ENCODE results near the gene MATCAP1. TPM values are rescaled to one million over a fixed set of nuclear protein-coding genes. Genes with fewer than 3 reads are reported as not detected.

MATCAP1 gene
- total and polyA plus RNA-seq, 2 of the 13 experiments (the other 11 are each of a cell fraction or from before 2014, with no cell fraction given): 11.2 to 24.5 TPM

GRCh38 chr16:67193536-67193935 is 9.8 kb upstream of the MATCAP1 start:
- no peak for DNase-seq (ENCODE audit: low spot score)
- BruUV-seq (replicated peaks): no TSS peak
- ATAC-seq: no peak
- Histone ChIP-seq H3K79me2 (ENCODE audit: insufficient read depth, low read length) (peaks cover 21% of the 10 kb centered on the region), H3K4me2 (ENCODE audit: low read depth, low read length) (peak overlapping the region; percentile 97), H3K36me3 (replicated peaks in 1 of 2; ENCODE audit: control insufficient read depth in 1 of 2, insufficient read depth in 2 of 2, low read length in 2 of 2) (peaks cover 32 to 50% of the 10 kb centered on the region in 2 experiments), H3K4me3 (replicated peaks in 1 of 3; ENCODE audit: insufficient read depth in 1 of 3, low read depth in 2 of 3, low read length in 3 of 3) (peak overlapping the region; percentile 84 to 99 (median 97)), H2AFZ (ENCODE audit: low read length) (no peak overlapping the region), H4K20me1 (ENCODE audit: insufficient read depth, low read length) (no peaks in the 10 kb centered on the region; the same call in 1 of the 2 replicates), H3K9ac (ENCODE audit: insufficient read depth, low read depth, low read length) (peak overlapping the region; percentile 98), H3K4me1 (ENCODE audit: insufficient read depth, low read length) (peaks cover 38% of the 10 kb centered on the region), H3K27me3 (ENCODE audit: control insufficient read depth in 1 of 2, insufficient read depth in 2 of 2, low read length in 2 of 2) (peaks cover 2 to 12% of the 10 kb centered on the region in 2 experiments; a peak in 2 of 5 replicates), H3K9me3 (ENCODE audit: low read length) (no peaks in the 10 kb centered on the region), H3K27ac (ENCODE audit: extremely low read length, insufficient read depth, low read length) (no peak overlapping the region)
- no peak for FAIRE-seq
- in situ Hi-C loops (cut with HindIII; ENCODE audit: extremely low pct_ligation_motif_present, low pct_unique_long_range_greater_than_20kb) (no loop called here), intact Hi-C loops (cut with micrococcal nuclease; ENCODE audit: unreplicated experiment) (loop anchor here (2.0 kb wide), 1 partner anchor 53 kb away; the partner anchor contains the start of gene FHOD1)
- no peak for TF ChIP-seq SMAD9 (CRISPR knock-in tag; IDR thresholded peaks at IDR 0.05)
- no peak for TF ChIP-seq ZFYVE20 (CRISPR knock-in tag; IDR thresholded peaks at IDR 0.05; ENCODE audit: borderline replicate concordance, low read depth)
- TF ChIP-seq ZNF691 (CRISPR knock-in tag; IDR thresholded peaks at IDR 0.05; ENCODE audit: borderline replicate concordance, low read depth): no peak
- TF ChIP-seq RORA (CRISPR knock-in tag; IDR thresholded peaks at IDR 0.05): no peak
- no peak for TF ChIP-seq MNT (IDR thresholded peaks at IDR 0.05)
- no peak for TF ChIP-seq ATRX (CRISPR knock-in tag; IDR thresholded peaks at IDR 0.05; ENCODE audit: borderline replicate concordance)
- 0 out of 2 replicates have a peak, but pooled peaks have one; percentile 36 for TF ChIP-seq ZNF280D (CRISPR knock-in tag; IDR thresholded peaks at IDR 0.05)
- no peak for TF ChIP-seq ZXDC (CRISPR knock-in tag; IDR thresholded peaks at IDR 0.05)
- 0 out of 2 replicates have a peak, but pooled peaks have one; percentile 3 for TF ChIP-seq REL (CRISPR knock-in tag; conservative IDR thresholded peaks at IDR 0.05)
- TF ChIP-seq NFATC3 (CRISPR knock-in tag; IDR thresholded peaks at IDR 0.05): no peak
- TF ChIP-seq ZNF720 (CRISPR knock-in tag; IDR thresholded peaks at IDR 0.05): no peak
- no peak for TF ChIP-seq RFXANK (CRISPR knock-in tag; IDR thresholded peaks at IDR 0.05)
- CTCF ChIA-PET (ENCODE audit: low intra/inter-chr PET ratio, low total read pairs): no interaction called here
- POLR2A ChIA-PET: interaction anchor here (1.0 to 1.9 kb wide), 5 partner anchors 15 to 54 kb away, joined by 3 to 8 read pairs (median 6); partner anchors contain the start of genes FHOD1, NOL3 and TMEM208

All from HepG2 (cell line).